Measurements from ENCODE around the gene MYO9A. TPM values are rescaled to one million over a fixed set of nuclear protein-coding genes. Genes with fewer than 3 reads are reported as not detected.

MYO9A gene
- total RNA-seq, 1 experiment from 2014 or later: 22.6 TPM

DNA sequence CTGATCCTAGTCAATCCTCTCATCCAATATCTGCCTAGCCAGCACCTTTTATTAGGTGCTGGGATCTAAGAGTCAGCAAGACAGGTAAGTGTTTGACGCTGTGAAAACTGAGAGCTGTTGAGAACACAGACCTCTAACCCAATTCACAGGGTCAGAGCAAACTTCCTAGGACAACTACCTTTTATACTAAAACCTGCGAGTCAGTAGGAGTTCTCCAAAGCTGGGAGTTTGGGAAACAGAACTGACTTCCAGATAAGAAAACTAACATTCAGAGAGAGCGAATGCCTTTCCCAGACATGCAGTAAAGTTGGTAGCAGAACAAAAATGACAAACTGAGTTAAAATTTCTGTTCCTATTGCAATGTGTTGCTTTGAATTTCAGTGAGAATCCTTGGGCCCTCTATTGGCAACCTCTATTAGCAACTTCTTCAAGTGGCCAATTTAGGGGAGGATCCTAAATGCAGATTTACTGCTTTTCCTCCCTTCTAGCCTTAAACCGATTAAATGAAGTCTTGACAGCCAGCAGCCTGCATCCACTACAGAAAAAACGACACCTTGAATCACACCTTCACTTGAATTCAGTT is 296.3 kb downstream of the MYO9A start:
- Histone ChIP-seq H3K9me3 (peaks cover 13% of the 10 kb centered on the region), H3K36me3 (peaks cover 26% of the 10 kb centered on the region), H3K27me3 (no peaks in the 10 kb centered on the region), H3K4me3 (no peak overlapping the region)
- no peak for DNase-seq

GRCh38 chr15:71820127-71820526 is 297.8 kb downstream of the MYO9A start:
- no peak for DNase-seq
- H3K27me3 ChIP-seq: no peaks in the 10 kb centered on the region

GRCh38 chr15:71817351-71817750 is 300.6 kb downstream of the MYO9A start:
- H3K4me3 ChIP-seq: no peak overlapping the region
- DNase-seq: no peak
- H3K36me3 ChIP-seq: peaks cover 9% of the 10 kb centered on the region
- no peaks in the 10 kb centered on the region for H3K27me3 ChIP-seq
- H3K9me3 ChIP-seq: peaks cover 5% of the 10 kb centered on the region; the same call in 1 of the 2 replicates

More at GRCh38 chr15:71820127-71820526, 297.8 kb downstream of the MYO9A start:
- Histone ChIP-seq H3K4me3 (no peak overlapping the region), H3K36me3 (peaks cover 17% of the 10 kb centered on the region), H3K9me3 (peaks cover 13% of the 10 kb centered on the region)

DNA sequence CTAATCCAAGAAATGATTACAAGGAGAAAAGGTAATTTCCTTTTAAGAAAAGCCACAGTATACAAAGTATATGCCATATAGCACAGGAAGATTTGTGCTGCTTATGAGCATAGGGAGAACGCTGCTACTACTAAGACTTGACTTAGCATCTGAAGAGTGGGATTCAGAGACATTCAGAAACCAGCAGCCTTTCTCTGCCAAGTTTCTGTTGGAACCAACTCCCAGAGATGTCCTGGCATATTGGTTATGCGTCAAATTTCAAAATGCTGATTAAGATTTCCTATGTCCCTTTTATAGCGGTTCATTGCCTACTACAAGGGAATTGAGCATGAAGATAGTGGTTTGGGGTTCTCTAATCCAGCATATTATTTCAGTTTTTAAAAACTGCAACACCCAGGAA is 302.6 kb downstream of the MYO9A start:
- Histone ChIP-seq H3K9me3 (no peaks in the 10 kb centered on the region), H3K4me3 (no peak overlapping the region), H3K36me3 (no peaks in the 10 kb centered on the region), H3K27me3 (no peaks in the 10 kb centered on the region)
- DNase-seq: no peak

DNA sequence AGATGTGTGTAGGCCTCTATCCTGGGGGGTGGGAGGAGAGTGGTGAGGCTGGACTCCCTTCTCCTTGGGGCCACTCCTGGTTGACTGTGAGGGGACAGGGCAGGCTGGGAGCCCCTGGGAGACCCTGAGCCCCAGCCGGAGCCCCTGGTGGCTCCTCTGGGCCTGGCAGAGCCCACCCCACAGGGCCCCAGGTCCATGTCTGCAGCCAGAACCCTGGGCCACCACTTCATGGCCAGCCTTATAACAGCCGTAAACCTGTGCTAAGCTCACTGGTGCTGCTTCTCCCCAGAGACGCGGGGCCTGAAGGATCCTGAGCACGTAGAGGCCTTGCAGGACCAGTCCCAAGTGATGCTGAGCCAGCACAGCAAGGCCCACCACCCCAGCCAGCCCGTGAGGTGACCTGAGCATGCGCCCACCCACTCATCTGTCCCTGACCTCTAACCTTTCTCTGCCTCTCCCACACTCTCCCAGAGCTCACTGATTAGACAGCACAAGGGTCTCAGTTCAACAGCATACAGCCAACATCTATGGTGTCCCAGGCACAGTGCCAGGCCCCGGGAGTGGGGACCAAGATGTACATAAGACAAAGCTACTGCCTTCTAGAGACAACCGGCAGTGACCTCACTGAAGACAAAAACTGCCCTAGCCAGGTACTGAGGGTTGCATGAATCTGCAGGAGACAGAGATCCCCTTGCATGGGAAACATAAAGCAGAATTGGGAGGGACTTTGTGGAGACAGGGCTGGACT is 304.1 kb downstream of the MYO9A start:
- DNase-seq: no peak
- Histone ChIP-seq H3K9me3 (no peaks in the 10 kb centered on the region), H3K36me3 (no peaks in the 10 kb centered on the region), H3K4me3 (no peak overlapping the region), H3K27me3 (no peaks in the 10 kb centered on the region)

- Histone ChIP-seq H3K36me3 (no peaks in the 10 kb centered on the region), H3K9me3 (no peaks in the 10 kb centered on the region), H3K4me3 (no peak overlapping the region), H3K27me3 (no peaks in the 10 kb centered on the region)
- DNase-seq: no peak
Measured at GRCh38 chr15:71812966-71813722, 304.8 kb downstream of the MYO9A start.

- no peaks in the 10 kb centered on the region for H3K9me3 ChIP-seq
- H3K36me3 ChIP-seq: no peaks in the 10 kb centered on the region
- DNase-seq: no peak
- no peaks in the 10 kb centered on the region for H3K27me3 ChIP-seq
- H3K4me3 ChIP-seq: no peak overlapping the region
Measured at GRCh38 chr15:71811752-71812735, 305.9 kb downstream of the MYO9A start.

GRCh38 chr15:71811036-71811736 is 306.8 kb downstream of the MYO9A start:
- H3K9me3 ChIP-seq: no peaks in the 10 kb centered on the region
- no peaks in the 10 kb centered on the region for H3K27me3 ChIP-seq
- H3K4me3 ChIP-seq: no peak overlapping the region
- no peak for DNase-seq
- H3K36me3 ChIP-seq: no peaks in the 10 kb centered on the region

GRCh38 chr15:71810256-71811035 is 307.5 kb downstream of the MYO9A start, which contains the start of gene NR2E3:
Gene NR2E3, plus strand, starts transcription at chr15:71810554. Its CDS starts 190 bp downstream, at chr15:71810744.
- Histone ChIP-seq H3K9me3 (no peaks in the 10 kb centered on the region), H3K4me3 (no peak within 1 kb of the TSS), H3K36me3 (no peaks in the 10 kb centered on the region), H3K27me3 (no peaks in the 10 kb centered on the region)
- DNase-seq: no peak

DNA sequence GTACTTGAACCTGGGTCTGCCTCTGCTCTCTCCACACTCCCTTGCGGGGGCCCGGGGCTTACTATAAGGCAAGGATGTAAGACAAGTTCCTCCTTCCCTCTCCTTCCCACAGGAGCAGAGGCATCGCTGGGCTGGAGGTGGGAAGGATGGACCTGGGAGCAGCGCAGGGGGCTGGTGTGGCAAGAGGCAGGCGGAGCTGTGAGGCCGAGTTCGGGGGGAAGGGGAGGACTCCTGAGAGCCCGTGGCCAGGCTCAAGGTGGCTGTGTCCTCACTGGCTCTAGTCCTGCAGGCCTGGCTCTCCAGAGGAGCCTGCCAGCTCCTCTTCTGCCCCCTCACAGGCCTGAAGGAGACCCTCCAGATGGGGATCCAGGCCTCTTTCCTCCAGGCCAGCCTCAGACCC is 308.6 kb downstream of the MYO9A start:
- Histone ChIP-seq H3K4me3 (no peak overlapping the region), H3K9me3 (no peaks in the 10 kb centered on the region), H3K27me3 (no peaks in the 10 kb centered on the region), H3K36me3 (no peaks in the 10 kb centered on the region)
- DNase-seq: no peak

DNA sequence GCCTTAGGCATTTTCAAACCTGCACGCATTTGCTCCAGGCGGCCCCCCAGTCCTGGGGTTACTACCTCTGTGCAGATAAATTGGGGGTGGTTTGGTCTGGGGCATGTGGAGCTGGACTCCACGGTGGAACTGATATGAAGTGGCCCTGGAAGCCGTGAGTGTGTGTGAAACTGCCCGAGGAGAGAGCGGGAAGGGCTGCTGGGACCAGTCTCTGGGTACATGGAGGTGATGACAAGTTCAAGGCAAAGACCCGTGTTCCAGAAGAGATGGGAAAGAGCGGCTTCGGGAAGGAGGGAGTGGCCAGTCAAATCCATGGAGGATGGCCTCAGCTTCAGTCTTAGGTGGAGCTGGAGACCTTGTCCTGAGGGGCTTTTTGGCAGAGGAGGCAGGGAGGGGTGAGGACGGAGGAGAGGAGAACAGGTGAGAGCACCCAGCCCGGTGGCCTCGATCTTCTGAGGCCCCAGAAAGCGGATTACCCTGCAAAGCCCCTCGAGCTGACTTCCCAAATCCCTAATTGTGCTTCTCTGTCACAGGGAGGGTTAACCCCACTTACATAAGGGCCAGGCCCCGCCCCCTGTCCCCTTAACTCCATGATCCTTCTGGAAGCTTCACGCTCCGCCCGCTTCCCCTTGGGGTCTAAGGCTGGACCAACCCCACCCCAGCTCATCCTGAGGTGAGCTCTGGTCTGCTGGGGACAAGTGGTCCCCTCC is 309.5 kb downstream of the MYO9A start:
- no peak overlapping the region for H3K4me3 ChIP-seq
- H3K27me3 ChIP-seq: no peaks in the 10 kb centered on the region
- no peaks in the 10 kb centered on the region for H3K9me3 ChIP-seq
- DNase-seq: no peak
- H3K36me3 ChIP-seq: no peaks in the 10 kb centered on the region

DNA sequence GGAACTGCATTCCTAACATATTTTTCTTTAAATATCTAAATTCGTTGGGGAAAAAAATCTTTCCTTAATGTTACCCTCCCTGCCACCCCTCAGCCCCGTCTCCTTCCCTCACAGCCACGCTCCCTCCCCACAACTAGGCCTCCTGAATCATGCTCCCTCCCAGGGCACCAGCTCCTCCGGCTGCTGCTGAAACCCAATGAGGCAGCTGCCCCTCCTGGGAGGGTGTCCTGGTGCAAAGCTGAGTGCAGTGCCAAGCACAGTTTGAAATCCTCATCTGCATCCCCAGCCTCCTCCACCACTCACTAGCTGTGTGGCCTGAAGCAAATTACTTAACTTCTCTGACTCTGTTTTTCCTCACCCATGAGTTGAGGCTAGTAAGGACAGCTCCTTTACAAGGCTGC is 310.3 kb downstream of the MYO9A start:
- no peaks in the 10 kb centered on the region for H3K27me3 ChIP-seq
- DNase-seq: peak; percentile 10

DNA sequence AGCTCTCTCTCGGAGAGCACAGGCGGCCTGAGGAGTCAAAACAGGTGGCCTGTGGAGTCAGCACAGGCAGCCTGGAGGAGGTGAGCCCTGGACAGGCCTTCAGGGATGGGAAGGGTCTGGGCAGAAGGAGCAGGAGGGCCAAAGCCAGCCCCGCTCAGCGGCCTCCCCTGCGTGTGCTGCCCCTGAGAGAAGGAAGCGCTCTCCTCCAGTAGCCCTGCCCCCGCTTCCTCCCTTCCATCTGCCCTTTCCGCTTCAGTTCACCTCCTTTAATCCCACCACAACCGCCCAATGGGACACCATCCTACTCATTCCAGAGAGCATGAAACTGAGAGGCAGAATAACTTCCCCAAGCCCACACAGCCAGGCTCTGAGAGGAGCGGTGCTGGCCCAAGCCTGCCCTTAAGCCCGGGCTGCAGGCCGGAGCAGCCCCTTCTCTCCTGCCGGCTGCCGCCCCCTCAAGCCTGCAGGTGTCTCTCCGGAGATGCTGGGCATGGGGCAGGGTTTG is 310.8 kb downstream of the MYO9A start:
- H3K27me3 ChIP-seq: no peaks in the 10 kb centered on the region
- no peak for DNase-seq
- no peaks in the 10 kb centered on the region for H3K36me3 ChIP-seq
- no peak overlapping the region for H3K4me3 ChIP-seq
- H3K9me3 ChIP-seq: no peaks in the 10 kb centered on the region

More for the DNA sequence above, 310.3 kb downstream of the MYO9A start:
- Histone ChIP-seq H3K4me3 (no peak overlapping the region), H3K36me3 (no peaks in the 10 kb centered on the region), H3K9me3 (no peaks in the 10 kb centered on the region)

- Histone ChIP-seq H3K36me3 (no peaks in the 10 kb centered on the region), H3K27me3 (no peaks in the 10 kb centered on the region), H3K9me3 (no peaks in the 10 kb centered on the region), H3K4me3 (no peak overlapping the region)
- DNase-seq: peak; percentile 59
Measured at GRCh38 chr15:71806452-71806931, 311.5 kb downstream of the MYO9A start.

All from MG63 (cell line).